Mucosa of rectum (tissue), 2 donors: Measurements from ENCODE around the gene TIMM44.
"Not testable (repeated sequence)": the region's sequence is repeated elsewhere in the genome, so short reads cannot be mapped to it uniquely, and the experiment has no call there.

Experiments used
- H3K27ac ChIP-seq, 2 donors: one replicate each; pipeline ENCODE4 v1.7.0; 2013; ENCODE audit warnings: inconsistent platforms in 2 of 2, low read depth in 2 of 2, low read length in 2 of 2
- H3K27me3 ChIP-seq, 2 donors: one replicate each; pipeline ENCODE4 v1.7.0; 2013; ENCODE audit warnings: low read length in 2 of 2; ENCODE audit not compliant: control insufficient read depth in 2 of 2, insufficient read depth in 2 of 2
- H3K36me3 ChIP-seq, 2 donors: one replicate each; pipeline ENCODE4 v1.7.0; 2013; ENCODE audit warnings: low read length in 2 of 2; ENCODE audit not compliant: control insufficient read depth in 2 of 2, insufficient read depth in 2 of 2
- H3K4me1 ChIP-seq, 2 donors: one replicate each; pipeline ENCODE4 v1.7.0; 2013; ENCODE audit warnings: low read length in 2 of 2, mild to moderate bottlenecking in 1 of 2; ENCODE audit not compliant: control insufficient read depth in 2 of 2, insufficient read depth in 2 of 2
- H3K4me3 ChIP-seq, 2 donors: one replicate each; pipeline ENCODE4 v1.7.0; 2013; ENCODE audit warnings: low read length in 2 of 2
- H3K9ac ChIP-seq, 2 donors: one replicate each; pipeline ENCODE4 v1.7.0; 2013; ENCODE audit warnings: low read length in 2 of 2, low read depth in 1 of 2, mild to moderate bottlenecking in 1 of 2
- H3K9me3 ChIP-seq, 2 donors: one replicate each; pipeline ENCODE4 v1.7.0; 2013; ENCODE audit warnings: low read length in 2 of 2; ENCODE audit not compliant: control insufficient read depth in 2 of 2
- donor health status: healthy.
- donor health status: Normal muscosa, but diverticular disease.

TIMM44 gene

DNA sequence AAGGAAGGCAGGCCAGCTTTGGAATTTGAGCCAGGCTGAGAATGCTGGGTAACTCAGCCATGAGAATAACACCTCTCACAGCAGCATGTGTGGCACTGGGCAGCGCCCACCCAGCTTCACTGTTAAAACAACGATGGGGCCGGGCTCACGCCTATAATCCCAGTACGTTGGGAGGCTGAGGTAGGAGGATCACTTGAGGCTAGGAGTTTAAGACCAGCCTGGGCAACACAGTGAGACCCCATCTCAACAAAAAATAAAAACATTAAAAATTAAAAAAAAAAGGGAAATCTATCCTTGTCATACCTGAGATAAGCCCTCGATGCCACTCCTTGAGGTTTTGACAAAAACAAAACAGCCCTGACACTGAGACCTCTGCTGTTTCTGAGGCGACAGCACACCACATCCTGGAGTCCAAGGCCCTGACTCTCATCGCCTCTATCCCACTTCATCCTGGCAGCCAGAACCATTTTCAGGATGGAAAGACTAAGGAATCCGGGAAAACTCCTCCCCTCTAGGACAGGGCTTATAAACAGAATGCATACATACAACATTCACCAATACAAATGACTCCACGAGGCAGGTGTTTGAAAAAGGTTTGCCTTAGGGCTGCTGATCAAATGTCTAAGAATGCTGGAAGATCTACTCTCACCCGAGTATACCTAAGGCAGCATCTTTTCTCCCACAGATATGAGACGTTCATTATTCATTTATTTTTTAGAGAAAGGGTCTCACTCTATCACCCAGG, 22.6 kb upstream of the TIMM44 start:
- Histone ChIP-seq H3K9ac (no peak overlapping the region), H3K27me3 (no peaks in the 10 kb centered on the region), H3K4me3 (no peak overlapping the region), H3K27ac (no peak overlapping the region), H3K9me3 (no peaks in the 10 kb centered on the region), H3K4me1 (no peaks in the 10 kb centered on the region), H3K36me3 (peaks cover 42 to 60% of the 10 kb centered on the region in 2 donors)

DNA sequence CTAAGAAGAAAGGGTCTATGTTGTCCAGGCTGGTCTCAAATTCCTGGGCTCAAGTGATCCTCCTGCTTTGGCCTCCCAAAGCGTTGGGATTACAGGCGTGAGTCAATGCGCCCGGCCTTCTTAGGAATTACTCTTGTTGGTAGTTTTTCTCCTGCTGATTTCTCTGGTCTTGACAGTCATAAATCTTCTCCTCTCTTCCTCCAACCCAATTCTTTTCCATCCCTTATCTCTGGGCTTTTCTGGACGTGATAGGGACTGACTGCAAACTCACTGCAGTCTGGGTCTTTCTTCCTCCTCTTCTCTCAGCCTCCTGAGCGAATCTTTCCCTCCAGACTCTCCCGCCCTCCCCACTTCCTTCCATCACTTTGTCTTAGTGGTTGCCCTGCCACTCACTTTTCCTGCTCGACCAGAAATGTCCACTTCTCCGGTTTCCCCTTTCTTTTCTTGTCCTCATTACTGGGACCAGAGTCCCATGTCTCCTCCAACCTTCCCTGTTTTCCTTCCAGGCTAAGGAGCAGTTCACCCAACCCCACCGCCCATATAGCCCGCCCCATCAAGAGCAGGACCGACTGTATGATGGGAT, 21.9 kb upstream of the TIMM44 start:
- no peaks in the 10 kb centered on the region for H3K4me1 ChIP-seq
- H3K36me3 ChIP-seq, result peaks cover 46 to 59% of the 10 kb centered on the region in 2 donors

DNA sequence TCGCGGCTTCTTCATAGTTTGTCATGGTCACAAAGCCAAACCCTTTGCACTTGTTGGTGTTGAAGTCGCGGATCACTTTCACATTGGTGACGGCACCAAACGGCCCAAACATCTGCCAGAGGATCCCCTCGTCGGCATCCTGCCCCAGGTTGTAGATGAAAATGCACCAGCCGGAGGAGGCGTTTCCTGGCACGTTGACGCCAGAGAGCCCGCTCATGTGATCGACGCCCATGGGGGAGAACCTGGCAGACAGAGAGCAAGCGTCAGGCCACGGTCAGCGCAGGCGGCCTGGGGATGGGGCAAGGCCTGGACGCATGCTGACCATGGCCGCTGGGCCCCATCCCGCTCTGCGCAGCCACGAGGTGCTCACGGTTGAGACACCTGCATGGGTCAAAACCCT, 20.1 kb upstream of the TIMM44 start:
- H3K4me3 ChIP-seq, result no peak overlapping the region
- no peaks in the 10 kb centered on the region for H3K27me3 ChIP-seq
- no peak overlapping the region for H3K27ac ChIP-seq
- H3K4me1 ChIP-seq, result no peaks in the 10 kb centered on the region
- H3K9me3 ChIP-seq, result no peaks in the 10 kb centered on the region
- H3K9ac ChIP-seq, result no peak overlapping the region
- peaks cover 48 to 55% of the 10 kb centered on the region in 2 donors for H3K36me3 ChIP-seq

More for the DNA sequence above, 21.9 kb upstream of the TIMM44 start:
- no peak overlapping the region for H3K27ac ChIP-seq
- no peaks in the 10 kb centered on the region for H3K9me3 ChIP-seq
- H3K27me3 ChIP-seq, result no peaks in the 10 kb centered on the region
- no peak overlapping the region for H3K4me3 ChIP-seq
- H3K9ac ChIP-seq, result no peak overlapping the region

DNA sequence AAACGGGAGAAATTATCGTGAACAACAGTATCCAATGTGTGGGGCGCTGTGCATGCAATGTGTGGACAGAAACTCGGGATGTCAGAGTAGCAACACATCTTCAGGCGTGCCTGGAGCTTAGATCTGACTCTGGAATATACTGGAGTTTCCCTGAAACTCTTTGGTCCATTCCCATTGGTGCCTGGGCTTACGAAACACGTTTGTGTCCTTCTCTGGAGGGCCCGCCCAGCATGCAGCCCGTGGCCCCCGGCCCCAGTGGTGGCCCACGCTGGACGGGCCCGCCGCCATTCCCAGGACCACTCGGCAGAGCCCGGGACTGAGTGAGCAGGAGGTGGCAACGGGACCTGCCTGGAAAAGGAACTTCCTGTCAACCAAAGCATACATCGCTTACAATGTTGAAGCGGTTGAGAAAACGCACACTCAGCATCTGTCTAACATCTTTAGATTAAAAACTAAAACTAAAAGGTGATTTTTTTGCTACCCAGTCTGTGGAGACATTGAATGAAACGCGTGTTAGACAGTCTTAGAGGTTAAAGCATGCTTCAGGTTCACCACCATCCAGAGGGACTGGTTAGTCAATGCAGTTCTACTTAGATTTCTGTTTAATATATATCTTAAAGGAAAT, 19.3 kb upstream of the TIMM44 start:
- H3K27ac ChIP-seq, result no peak overlapping the region
- H3K27me3 ChIP-seq, result no peaks in the 10 kb centered on the region
- no peaks in the 10 kb centered on the region for H3K9me3 ChIP-seq
- peaks cover 42 to 53% of the 10 kb centered on the region in 2 donors for H3K36me3 ChIP-seq
- H3K9ac ChIP-seq, result no peak overlapping the region
- no peak overlapping the region for H3K4me3 ChIP-seq
- no peaks in the 10 kb centered on the region for H3K4me1 ChIP-seq

DNA sequence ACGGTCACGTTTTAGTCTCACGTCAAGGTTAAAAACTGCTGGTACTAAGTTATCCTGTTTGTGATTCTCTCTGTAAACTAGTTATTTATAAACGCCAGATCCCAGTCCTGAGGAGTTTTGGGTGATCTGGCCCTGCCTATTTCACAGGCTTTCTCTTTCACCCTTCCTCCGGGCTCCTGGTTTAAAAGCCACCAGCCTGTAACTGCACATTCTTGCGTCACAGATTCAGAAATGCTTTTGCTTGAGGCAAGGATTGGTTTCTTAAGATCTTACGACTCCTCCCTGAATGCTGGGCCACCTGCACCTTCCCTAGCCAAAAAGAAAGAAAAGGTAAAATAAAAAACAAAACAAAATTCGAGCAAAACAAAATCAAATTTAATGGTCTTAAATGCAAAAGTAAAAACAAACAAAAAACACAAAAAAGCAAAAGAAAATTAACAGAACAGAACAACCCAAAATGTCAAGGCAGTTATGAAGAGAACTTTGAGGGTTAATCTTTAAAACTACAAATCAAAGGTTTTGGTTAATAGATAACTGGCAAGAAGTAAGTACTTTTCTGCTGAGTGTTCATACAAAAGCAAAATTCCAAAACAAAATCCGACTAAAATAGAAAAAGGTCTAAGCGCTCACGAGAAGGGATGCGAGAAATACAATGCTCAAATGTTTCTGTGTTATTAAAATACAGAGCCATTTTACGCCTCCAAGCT, 18.6 kb upstream of the TIMM44 start:
- Histone ChIP-seq H3K27ac (no peak overlapping the region), H3K9me3 (no peaks in the 10 kb centered on the region), H3K27me3 (no peaks in the 10 kb centered on the region), H3K4me3 (no peak overlapping the region), H3K36me3 (peaks cover 35 to 48% of the 10 kb centered on the region in 2 donors), H3K9ac (no peak overlapping the region), H3K4me1 (no peaks in the 10 kb centered on the region)

DNA sequence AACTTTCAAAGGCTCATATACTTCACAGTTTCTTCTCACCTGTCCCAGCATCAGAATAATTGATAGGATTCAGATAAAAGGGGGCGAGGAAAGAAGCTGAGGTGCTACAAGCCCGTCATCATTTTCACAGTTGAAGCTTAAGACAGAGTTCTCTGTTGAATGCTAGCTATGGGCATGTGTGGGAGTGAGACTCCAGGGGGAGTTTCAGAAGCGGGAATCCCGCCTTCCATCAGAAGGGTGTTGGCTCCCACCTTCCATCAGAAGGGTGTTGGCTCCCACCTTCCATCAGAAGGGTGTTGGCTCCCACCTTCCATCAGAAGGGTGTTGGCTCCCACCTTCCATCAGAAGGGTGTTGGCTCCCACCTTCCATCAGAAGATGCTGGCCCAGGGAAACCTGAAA, 17.6 kb upstream of the TIMM44 start:
- not testable (repeated sequence) for H3K4me1 ChIP-seq, H3K9me3 ChIP-seq, H3K9ac ChIP-seq, H3K27ac ChIP-seq, H3K4me3 ChIP-seq, H3K27me3 ChIP-seq
- peaks cover 35 to 38% of the 10 kb centered on the region in 2 donors for H3K36me3 ChIP-seq

DNA sequence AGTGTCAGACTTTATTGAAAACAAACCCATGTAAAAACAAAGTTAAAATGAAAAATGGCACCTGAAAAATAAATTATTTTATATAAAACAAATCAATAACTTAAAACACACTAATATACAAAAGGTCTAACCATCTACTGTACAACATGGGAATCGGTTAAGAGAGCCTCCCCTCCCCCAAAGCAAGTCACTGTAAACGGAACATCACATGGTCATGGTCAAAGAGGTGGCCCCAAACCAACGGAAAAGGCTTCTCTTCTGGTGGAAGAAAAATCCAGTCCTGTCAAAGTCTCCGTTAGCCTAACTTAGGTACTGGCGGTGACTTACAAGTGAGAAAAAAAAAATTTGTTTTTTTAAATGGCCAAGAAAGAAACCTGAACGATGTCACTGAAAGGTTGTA, 15.7 kb upstream of the TIMM44 start:
- Histone ChIP-seq H3K4me1 (no peaks in the 10 kb centered on the region), H3K27ac (no peak overlapping the region), H3K36me3 (peaks cover 24 to 25% of the 10 kb centered on the region in 2 donors), H3K9me3 (no peaks in the 10 kb centered on the region), H3K4me3 (no peak overlapping the region), H3K27me3 (no peaks in the 10 kb centered on the region), H3K9ac (no peak overlapping the region)

DNA sequence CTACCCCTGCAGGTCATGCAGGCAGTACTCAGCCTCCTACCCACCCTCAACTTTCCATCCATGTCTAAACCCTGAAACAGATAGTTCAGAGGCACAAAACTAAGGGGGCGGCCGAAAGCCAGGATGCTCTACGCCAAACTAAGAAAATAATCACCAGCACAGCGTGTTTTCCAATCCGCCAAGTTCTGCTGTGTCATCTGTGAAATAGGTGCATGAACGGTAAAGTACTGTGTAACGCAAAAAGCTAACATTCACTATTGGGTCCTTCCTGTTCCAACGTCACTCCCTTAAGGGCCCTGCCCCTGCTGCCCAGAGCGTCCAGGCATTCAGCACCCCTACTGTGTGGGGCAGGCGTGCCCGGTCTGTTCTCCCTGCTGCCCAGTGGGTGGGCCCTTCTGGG, 12.2 kb upstream of the TIMM44 start:
- no peaks in the 10 kb centered on the region for H3K9me3 ChIP-seq
- H3K9ac ChIP-seq, result no peak overlapping the region
- H3K27ac ChIP-seq, result no peak overlapping the region
- no peaks in the 10 kb centered on the region for H3K4me1 ChIP-seq
- H3K36me3 ChIP-seq, result peaks cover 5 to 9% of the 10 kb centered on the region in 2 donors
- no peak overlapping the region for H3K4me3 ChIP-seq
- no peaks in the 10 kb centered on the region for H3K27me3 ChIP-seq

DNA sequence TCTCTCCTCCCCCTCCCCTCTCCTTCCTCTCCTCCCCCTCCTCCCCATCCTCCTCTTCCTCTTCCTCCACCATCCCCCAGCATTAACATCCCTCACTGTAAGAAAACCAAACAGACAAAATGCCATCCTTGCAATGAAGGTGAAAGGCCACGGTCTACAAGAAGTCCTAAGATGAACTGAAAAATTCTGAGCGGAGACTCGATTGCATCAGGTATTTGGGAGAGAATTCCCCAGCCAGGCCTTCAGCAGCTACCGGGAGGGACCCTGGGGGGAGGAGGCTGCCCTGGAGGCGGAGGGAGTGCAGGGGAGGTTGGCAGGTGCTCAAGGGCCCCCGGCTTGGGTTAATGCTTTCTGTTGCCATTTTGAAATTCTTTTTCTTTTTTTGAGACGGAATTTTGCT, 10.1 kb upstream of the TIMM44 start:
- no peak overlapping the region for H3K27ac ChIP-seq
- H3K27me3 ChIP-seq, result no peaks in the 10 kb centered on the region
- no peaks in the 10 kb centered on the region for H3K4me1 ChIP-seq
- no peak overlapping the region for H3K4me3 ChIP-seq
- peaks cover 0 to 5% of the 10 kb centered on the region in 2 donors for H3K36me3 ChIP-seq
- H3K9ac ChIP-seq, result no peak overlapping the region
- H3K9me3 ChIP-seq, result no peaks in the 10 kb centered on the region

DNA sequence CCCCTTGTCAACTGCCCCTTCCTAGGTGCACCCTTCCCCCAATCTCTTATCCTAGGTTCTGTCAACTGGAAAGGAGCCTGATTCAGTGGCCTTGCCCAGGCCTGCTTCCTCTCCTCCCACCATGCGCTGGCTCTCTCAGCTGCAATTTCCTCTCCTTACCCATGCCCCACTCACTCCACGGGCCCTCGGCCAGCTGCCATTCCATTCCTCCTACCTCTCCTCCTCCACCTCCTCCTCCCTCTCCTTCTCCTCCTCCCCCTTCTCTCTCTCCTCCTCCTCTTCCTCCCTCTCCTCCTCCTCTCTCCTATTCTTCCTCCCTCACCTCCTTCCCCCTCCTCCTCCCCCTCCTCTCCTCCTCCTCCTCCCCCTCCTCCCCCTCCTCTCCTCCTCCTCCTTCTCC, 9.6 kb upstream of the TIMM44 start:
- no peaks in the 10 kb centered on the region for H3K9me3 ChIP-seq
- H3K4me3 ChIP-seq, result no peak overlapping the region
- H3K27me3 ChIP-seq, result no peaks in the 10 kb centered on the region
- H3K4me1 ChIP-seq, result no peaks in the 10 kb centered on the region
- H3K9ac ChIP-seq, result no peak overlapping the region
- no peak overlapping the region for H3K27ac ChIP-seq
- H3K36me3 ChIP-seq, result peaks cover 0 to 1% of the 10 kb centered on the region in 2 donors
